Inferior parietal cortex (tissue), 1 donor: ENCODE data around the gene ZIC1.

ENCODE experiments used
- DNase-seq: peaks from one replicate; pipeline ENCODE4 v3.0.0-alpha.2; 2016; ENCODE audit errors: extremely low spot score

The ZIC1 gene

DNA sequence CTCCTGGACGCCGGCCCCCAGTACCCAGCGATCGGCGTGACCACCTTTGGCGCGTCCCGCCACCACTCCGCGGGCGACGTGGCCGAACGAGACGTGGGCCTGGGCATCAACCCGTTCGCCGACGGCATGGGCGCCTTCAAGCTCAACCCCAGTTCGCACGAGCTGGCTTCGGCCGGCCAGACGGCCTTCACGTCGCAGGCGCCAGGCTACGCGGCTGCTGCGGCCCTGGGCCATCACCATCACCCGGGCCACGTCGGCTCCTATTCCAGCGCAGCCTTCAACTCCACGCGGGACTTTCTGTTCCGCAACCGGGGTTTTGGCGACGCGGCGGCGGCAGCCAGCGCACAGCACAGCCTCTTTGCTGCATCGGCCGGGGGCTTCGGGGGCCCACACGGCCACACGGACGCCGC is 956 bp downstream of the ZIC1 start:
- no peak for DNase-seq

GRCh38 chr3:147410526-147411237 is 1.5 kb downstream of the ZIC1 start:
- DNase-seq = no peak

DNA sequence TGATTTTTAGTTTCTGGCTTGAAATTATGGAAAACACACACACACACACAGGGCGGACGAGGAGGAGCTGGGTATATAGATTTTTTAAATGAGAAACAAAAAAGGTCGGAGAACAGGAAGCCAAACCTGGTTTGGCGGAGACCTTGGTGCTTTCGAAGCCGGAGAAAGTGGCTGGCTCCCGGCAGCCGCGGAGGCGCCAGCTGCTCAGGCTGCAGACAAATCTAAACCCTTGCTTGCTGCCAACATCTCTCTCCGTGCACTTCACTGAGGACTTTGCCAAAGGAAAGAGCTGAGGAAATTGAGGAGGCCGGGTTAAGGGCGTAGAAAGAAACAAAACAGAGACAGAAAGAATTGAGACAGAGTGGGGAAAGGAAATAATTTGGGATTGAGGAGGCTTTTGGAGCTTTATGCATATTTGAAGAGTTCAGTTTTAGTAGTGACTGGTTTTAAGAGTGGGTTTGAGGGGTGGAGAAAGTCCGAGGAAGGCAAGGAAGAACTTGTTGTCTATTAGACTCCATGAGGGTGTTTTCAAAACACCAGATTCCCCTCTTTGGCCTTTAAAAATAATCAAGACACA is 2.2 kb downstream of the ZIC1 start:
- DNase-seq = no peak

- no peak for DNase-seq
These were observed 2.7 kb downstream of the ZIC1 start for GRCh38 chr3:147411815-147412241.

DNA sequence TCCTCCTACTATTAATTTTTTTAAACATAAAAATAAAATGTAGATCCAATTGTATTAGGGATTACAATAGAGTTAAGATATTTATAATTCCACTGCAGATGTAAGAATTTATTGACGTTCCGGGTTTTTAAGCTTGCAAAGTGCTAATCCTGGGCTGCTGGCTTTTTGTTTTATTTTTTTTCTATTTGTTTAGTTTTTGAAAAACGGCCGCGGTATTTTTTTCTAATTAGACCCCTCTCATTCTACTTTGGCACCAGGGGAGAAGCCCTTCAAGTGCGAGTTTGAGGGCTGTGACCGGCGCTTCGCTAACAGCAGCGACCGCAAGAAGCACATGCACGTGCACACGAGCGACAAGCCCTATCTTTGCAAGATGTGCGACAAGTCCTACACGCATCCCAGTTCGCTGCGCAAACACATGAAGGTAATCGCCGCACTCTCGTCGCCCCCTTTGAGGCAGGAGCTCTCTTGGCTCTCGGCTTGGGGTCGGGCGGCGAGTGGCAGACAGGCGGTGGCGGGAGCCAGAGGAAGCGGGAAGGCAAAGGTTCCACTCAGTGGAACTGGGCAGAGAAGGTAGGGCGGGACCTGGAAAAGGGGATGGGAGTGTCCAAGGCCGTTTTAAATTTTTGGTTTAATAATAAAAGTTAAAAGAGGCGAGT is 3.2 kb downstream of the ZIC1 start:
- no peak for DNase-seq

- DNase-seq = no peak
These were observed 3.9 kb downstream of the ZIC1 start for GRCh38 chr3:147412917-147413685.

DNA sequence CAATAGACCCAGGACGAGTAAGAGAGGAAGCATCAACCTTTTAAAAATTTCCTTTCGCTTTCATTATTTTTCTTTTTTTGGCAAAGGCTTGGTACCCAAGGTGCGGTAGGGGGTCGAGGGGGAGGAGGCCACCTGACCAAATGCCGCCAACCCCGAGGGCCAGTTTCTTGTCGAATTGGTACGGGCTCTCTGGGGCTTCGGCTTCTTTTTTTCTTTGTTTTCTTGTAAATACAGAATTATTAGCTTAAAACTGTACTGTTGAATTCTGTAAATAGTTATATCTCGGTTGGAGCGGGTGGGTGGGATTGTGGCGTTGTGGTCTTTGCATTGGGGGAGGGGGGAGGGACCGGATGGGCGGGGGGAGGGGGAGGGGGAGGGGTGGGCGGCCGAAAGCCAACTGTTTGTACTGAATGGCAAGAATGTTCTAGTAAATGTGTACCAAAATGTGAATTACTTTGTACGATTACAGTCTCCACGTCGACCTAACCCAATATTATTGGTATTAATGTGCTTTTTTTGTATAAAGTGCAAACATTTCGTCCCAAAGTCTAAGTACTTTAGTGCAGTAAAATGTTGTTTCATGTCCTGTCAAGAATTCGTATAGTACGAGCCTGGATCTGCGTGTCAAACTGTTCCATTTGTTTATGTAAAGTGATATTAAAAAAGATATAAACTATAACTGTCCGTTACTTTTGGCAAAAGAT is 4.7 kb downstream of the ZIC1 start:
- no peak for DNase-seq

DNA sequence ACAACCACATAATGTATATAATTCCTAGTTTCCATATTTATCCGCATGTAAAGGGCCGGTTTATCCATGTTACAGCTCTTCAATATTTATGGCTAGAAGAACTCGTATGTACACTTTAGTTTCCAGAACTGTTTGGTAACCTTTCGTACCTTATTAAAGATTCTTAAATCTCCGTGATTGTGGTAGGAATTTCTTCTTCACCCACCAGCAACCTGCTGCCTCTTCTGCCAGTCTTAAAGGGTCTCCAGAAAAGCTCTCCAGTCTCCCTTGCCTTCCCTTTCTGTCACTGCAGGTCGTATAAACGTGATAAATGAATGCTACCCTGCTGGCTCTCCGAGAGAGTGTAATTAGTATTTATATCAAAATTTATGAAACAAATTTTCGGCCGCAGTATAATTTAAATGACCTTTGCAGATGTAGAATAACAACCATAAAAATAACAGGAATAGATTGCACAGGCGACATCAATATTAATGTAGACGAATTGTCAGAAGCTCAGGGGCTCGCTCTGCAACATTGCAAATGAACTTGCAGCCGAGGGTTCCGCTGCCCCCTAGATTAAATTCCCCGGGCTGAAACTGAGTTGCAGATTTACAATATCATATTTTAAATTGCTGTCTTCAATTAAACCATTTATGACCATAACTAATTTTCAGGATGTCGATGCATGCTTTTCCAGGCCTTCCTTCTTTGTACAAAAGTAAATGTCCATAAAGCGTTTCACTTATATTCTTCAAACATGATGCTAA is 5.4 kb downstream of the ZIC1 start:
- DNase-seq = no peak

DNA sequence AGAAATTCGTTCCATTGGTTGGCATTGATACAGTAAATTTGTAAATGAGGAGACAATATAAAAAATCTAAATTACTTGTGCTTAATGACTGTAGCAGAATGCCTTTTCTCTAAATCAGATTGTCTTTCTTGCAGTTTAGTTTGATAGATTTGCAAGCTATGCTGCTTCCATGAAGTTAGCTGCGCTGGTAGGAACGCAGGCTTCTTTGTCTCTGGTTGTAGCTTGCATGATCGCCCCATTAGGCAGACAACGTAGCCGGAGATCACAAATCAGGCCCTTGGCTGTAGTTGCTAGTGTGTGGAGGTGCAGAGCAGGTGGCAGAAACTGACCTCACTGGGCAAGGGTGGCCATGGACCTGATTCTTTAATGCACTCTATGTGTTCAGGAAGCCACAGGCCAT is 6.1 kb downstream of the ZIC1 start:
- DNase-seq = no peak

- no peak for DNase-seq
These were observed 6.7 kb downstream of the ZIC1 start for GRCh38 chr3:147415874-147416273.

DNA sequence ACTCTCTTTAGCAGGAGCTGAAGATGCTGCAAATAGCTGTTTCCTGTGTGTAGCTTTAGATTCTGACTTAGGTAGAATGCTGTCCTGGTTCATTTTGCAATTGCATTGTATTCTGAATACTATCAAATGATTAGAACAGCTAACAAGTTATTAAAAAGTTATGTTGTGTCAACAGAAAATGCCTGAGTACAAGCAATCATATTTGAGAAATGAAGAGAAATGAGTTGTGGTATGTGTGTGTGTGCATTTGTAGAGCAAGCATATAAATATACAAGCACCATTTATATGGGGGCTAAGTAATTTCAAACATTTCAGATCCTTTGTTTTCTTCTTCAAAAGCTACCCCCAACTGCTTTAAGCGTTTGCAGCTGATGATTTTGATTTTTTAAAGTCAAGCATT is 7.8 kb downstream of the ZIC1 start:
- no peak for DNase-seq

DNA sequence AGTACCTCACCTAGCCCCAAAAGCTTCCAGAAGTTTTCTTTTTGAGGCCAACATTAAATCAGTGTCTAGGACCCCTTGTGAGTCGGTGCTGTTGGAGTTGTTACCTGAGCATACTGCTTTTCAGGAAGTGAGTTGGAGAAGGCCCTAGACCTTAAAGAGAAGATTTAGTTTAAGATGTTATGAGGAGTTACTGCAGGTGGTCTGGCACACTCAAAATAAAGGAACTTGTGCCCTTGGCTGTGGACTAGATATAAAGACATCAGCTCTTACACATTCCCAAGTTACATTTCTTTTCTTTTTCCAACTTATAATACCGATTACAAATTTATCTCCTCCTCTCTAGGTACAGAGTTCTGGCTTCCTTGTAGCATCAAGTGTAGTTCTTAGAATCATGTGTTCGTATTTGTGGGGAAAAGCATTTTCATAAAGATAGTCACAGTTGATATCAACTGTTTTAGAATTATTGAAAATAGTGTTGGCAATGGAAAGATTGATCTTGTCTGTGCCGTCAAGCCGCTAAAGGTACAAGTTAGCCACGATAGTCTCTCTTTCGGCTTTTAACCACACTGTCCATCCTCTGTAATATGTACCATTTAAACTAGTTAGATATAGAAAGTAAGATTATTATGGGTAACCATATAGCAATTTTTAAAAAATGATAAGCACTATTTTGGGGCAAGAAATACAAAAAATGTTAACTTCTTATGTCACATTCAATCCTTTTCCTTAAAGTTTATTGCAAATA is 8.6 kb downstream of the ZIC1 start:
- no peak for DNase-seq

GRCh38 chr3:147418371-147418781 is 9.2 kb downstream of the ZIC1 start:
- no peak for DNase-seq

GRCh38 chr3:147418808-147419701 is 9.9 kb downstream of the ZIC1 start:
- peak; percentile 47 for DNase-seq

DNA sequence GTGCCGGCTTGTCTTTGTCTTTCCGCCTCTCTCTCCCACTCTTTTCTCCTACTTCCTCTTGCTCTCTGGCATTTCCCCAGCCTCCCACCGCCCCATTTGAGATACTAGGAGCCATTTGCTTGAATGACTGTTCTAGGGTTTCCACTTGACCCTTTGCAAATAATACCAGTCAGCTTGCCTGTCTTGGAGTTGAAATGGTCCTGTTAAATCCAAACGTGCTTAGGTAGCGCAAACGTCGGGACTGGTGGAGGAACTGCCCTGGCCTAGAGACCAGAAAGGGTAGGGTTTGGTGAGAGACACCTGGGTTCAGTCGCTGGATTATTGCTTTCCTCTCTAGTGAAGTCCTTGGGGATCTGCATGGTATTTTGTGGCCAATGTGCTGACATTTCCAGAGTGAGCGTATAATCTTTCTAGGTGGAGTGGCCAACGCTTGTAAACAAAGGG is 10.6 kb downstream of the ZIC1 start:
- no peak for DNase-seq

GRCh38 chr3:147420353-147421183 is 11.4 kb downstream of the ZIC1 start:
- DNase-seq = no peak

DNA sequence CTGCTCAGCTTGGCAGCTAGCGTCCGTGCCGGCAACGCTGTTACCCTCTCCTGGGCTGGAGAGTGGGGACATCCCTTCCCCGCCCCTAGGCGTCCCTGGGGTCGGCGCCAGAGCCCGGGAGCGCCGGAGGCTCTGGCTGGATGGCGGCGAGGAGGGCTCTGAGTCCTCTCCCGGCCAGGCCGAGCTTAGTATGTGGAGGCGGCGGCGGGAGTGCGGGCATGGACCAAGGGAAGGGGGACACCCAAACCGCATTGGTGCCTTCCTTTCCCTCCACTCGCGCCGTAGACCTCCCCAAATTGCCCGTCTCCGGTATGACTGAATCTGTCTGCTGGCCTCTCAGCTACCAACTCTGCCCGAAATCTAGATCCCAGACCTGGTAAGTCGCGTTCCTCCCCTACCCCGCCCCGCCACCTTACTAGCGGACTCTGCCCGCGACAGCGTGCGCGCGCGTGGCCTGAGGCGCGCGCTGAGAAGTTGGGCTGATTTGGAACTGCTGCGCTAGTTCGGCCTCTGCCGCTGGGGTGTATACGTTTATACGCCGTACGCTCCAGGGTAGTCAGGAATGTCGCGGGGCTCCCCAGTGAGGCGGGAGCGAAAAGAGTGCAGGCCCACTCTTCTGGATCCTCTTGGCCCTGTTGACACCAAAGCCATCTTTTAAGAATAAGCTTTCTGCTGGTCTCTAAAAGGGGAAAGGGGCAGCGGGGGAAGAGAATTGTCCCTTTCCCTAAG is 12.2 kb downstream of the ZIC1 start:
- DNase-seq = no peak

- DNase-seq = no peak
These were observed 13.0 kb downstream of the ZIC1 start for GRCh38 chr3:147422196-147422595.
